Large intestine (tissue), 3 donors: ENCODE data around the gene HS3ST6. TPM values are rescaled to one million over a fixed set of nuclear protein-coding genes. Genes with fewer than 3 reads are reported as not detected.
"Not testable (repeated sequence)": the region's sequence is repeated elsewhere in the genome, so short reads cannot be mapped to it uniquely, and the experiment has no call there.

Experiments used
- DNase-seq, 2 donors: peaks; one replicate each; pipeline versions ENCODE4 v3.0.0 to v3.0.0-alpha.2; 2013
- H3K27ac ChIP-seq: one replicate; pipeline ENCODE4 v1.5.1; 2013; ENCODE audit warnings: low read length
- H3K27me3 ChIP-seq: 2 replicates; pipeline ENCODE4 v1.6.1; 2013; ENCODE audit warnings: low read length; ENCODE audit not compliant: control insufficient read depth, insufficient read depth
- H3K36me3 ChIP-seq: 2 replicates; pipeline ENCODE4 v1.6.1; 2013; ENCODE audit warnings: low read length; ENCODE audit not compliant: control insufficient read depth, insufficient read depth
- H3K4me1 ChIP-seq: one replicate; pipeline ENCODE4 v1.6.1; 2013; ENCODE audit warnings: low read length; ENCODE audit not compliant: control insufficient read depth, insufficient read depth
- H3K4me3 ChIP-seq: one replicate; pipeline ENCODE4 v1.5.1; 2013; ENCODE audit warnings: low read length
- H3K9me3 ChIP-seq: one replicate; pipeline ENCODE4 v1.6.1; 2013; ENCODE audit warnings: mild to moderate bottlenecking, low read depth, low read length, moderate library complexity; ENCODE audit not compliant: control insufficient read depth
- WGBS: methylation state at CpG from one replicate; pipeline ENCODE4 v1.1.5; 2013; ENCODE audit warnings: low lambda C conversion rate; ENCODE audit not compliant: insufficient coverage; 5-methylcytosine and 5-hydroxymethylcytosine counted together
- polyA plus RNA-seq: library from polyadenylated mRNA; unstranded; fragments of 120-200 nt; gene quantifications from one replicate; pipeline ENCODE4 v1.2.1, GENCODE V29; 2013

The HS3ST6 gene
- polyA plus RNA-seq, 1 donor = 0.04 TPM

GRCh38 chr16:1945559-1946391 lies 27.6 kb upstream of the HS3ST6 start:
- DNase-seq = no peak
- no peaks in the 10 kb centered on the region for H3K27me3 ChIP-seq
- H3K4me3 ChIP-seq = no peak overlapping the region
- H3K27ac ChIP-seq = no peak overlapping the region
- H3K9me3 ChIP-seq = peaks cover 2% of the 10 kb centered on the region
- no peaks in the 10 kb centered on the region for H3K36me3 ChIP-seq
- no CpG with 5 or more reads among the region's 19 CpGs for WGBS
- H3K4me1 ChIP-seq = peaks cover 18% of the 10 kb centered on the region

GRCh38 chr16:1944612-1945199 lies 26.5 kb upstream of the HS3ST6 start:
- peaks cover 4% of the 10 kb centered on the region for H3K36me3 ChIP-seq
- no peaks in the 10 kb centered on the region for H3K27me3 ChIP-seq
- no CpG with 5 or more reads among the region's 21 CpGs for WGBS
- no peak for DNase-seq
- peaks cover 28% of the 10 kb centered on the region for H3K4me1 ChIP-seq
- H3K27ac ChIP-seq = no peak overlapping the region
- H3K4me3 ChIP-seq = no peak overlapping the region
- H3K9me3 ChIP-seq = peaks cover 2% of the 10 kb centered on the region

GRCh38 chr16:1942810-1943726 lies 24.9 kb upstream of the HS3ST6 start, which contains the start of gene MSRB1:
Gene MSRB1, minus strand, starts transcription at chr16:1943199. Its CDS starts 43 bp downstream, at chr16:1943156.
- peak within 1 kb of the TSS; percentile 96 for H3K27ac ChIP-seq

GRCh38 chr16:1942047-1942809 lies 24.0 kb upstream of the HS3ST6 start:
- Histone ChIP-seq H3K27me3 (no peaks in the 10 kb centered on the region), H3K36me3 (peaks cover 17% of the 10 kb centered on the region), H3K9me3 (peaks cover 2% of the 10 kb centered on the region), H3K4me3 (peak overlapping the region; percentile 96), H3K27ac (peak overlapping the region; percentile 96), H3K4me1 (peaks cover 41% of the 10 kb centered on the region)
- WGBS = no CpG with 5 or more reads among the region's 17 CpGs
- DNase-seq = peak in 1 of 2 donors; percentile 41

More at GRCh38 chr16:1942810-1943726, 24.9 kb upstream of the HS3ST6 start, which contains the start of gene MSRB1:
- DNase-seq = peak; percentile 99
- WGBS = 20% methylated on average over 1 of the region's 77 CpGs
- H3K4me1 ChIP-seq = peaks cover 41% of the 10 kb centered on the region
- peak within 1 kb of the TSS; percentile 96 for H3K4me3 ChIP-seq
- H3K9me3 ChIP-seq = peaks cover 2% of the 10 kb centered on the region
- no peaks in the 10 kb centered on the region for H3K27me3 ChIP-seq
- H3K36me3 ChIP-seq = peaks cover 17% of the 10 kb centered on the region

GRCh38 chr16:1941162-1942046 lies 23.2 kb upstream of the HS3ST6 start:
- H3K4me3 ChIP-seq = peak overlapping the region; percentile 96

GRCh38 chr16:1940273-1941161 lies 22.3 kb upstream of the HS3ST6 start:
- H3K27ac ChIP-seq = peak overlapping the region; percentile 96
- peak; percentile 77 to 88 for DNase-seq
- H3K27me3 ChIP-seq = no peaks in the 10 kb centered on the region
- peak overlapping the region; percentile 96 for H3K4me3 ChIP-seq
- peaks cover 19% of the 10 kb centered on the region for H3K36me3 ChIP-seq
- peaks cover 2% of the 10 kb centered on the region for H3K9me3 ChIP-seq
- WGBS = no CpG with 5 or more reads among the region's 23 CpGs
- H3K4me1 ChIP-seq = peaks cover 41% of the 10 kb centered on the region

More at GRCh38 chr16:1941162-1942046, 23.2 kb upstream of the HS3ST6 start:
- peaks cover 2% of the 10 kb centered on the region for H3K9me3 ChIP-seq
- no peaks in the 10 kb centered on the region for H3K27me3 ChIP-seq
- peak overlapping the region; percentile 96 for H3K27ac ChIP-seq
- peaks cover 41% of the 10 kb centered on the region for H3K4me1 ChIP-seq
- DNase-seq = no peak
- peaks cover 19% of the 10 kb centered on the region for H3K36me3 ChIP-seq
- no CpG with 5 or more reads among the region's 30 CpGs for WGBS

- peaks cover 41% of the 10 kb centered on the region for H3K4me1 ChIP-seq
- H3K9me3 ChIP-seq, H3K27me3 ChIP-seq, H3K4me3 ChIP-seq: not testable (repeated sequence)
- H3K36me3 ChIP-seq = peaks cover 19% of the 10 kb centered on the region
- DNase-seq = peak in 1 of 2 donors; percentile 65
- no CpG with 5 or more reads among the region's 8 CpGs for WGBS
- peak overlapping the region; percentile 96 for H3K27ac ChIP-seq
These were observed 21.6 kb upstream of the HS3ST6 start for GRCh38 chr16:1939833-1940232.

- Histone ChIP-seq H3K36me3 (peaks cover 19% of the 10 kb centered on the region), H3K4me1 (peaks cover 41% of the 10 kb centered on the region), H3K27me3 (no peaks in the 10 kb centered on the region), H3K27ac (peak overlapping the region; percentile 96), H3K4me3 (no peak overlapping the region), H3K9me3 (peaks cover 2% of the 10 kb centered on the region)
- DNase-seq = no peak
- 100% methylated on average over 2 of the region's 17 CpGs for WGBS
These were observed 20.7 kb upstream of the HS3ST6 start for GRCh38 chr16:1938910-1939309.
